Keratinocyte (primary cell): ENCODE results near the gene ECI1.
"Not testable (repeated sequence)": the region's sequence is repeated elsewhere in the genome, so short reads cannot be mapped to it uniquely, and the experiment has no call there.

Source experiments
- EZH2 ChIP-seq: IDR thresholded peaks from one replicate; pipeline ENCODE4 v1.6.1; 2012; ENCODE audit warnings: inconsistent platforms, mild to moderate bottlenecking, low read length, moderate library complexity
- TF ChIP-seq, protein P1 (sequence below), 3 experiments: IDR thresholded peaks in 1 of 3; conservative IDR thresholded peaks in 1 of 3; optimal IDR thresholded peaks in 1 of 3; 2 replicates in 2 of 3; 3 replicates in 1 of 3; pipeline versions ENCODE3 to v1.5.1; 2011; ENCODE audit warnings: low read length in 3 of 3, mild to moderate bottlenecking in 3 of 3, moderate library complexity in 2 of 3, control low read depth in 1 of 3, inconsistent platforms in 1 of 3; ENCODE audit not compliant: insufficient read depth in 2 of 3; ENCODE audit errors: extremely low read depth in 1 of 3

GRCh38 chr16:2266887-2267286 is 15.5 kb upstream of the ECI1 start:
- TF ChIP-seq, protein P1, sequence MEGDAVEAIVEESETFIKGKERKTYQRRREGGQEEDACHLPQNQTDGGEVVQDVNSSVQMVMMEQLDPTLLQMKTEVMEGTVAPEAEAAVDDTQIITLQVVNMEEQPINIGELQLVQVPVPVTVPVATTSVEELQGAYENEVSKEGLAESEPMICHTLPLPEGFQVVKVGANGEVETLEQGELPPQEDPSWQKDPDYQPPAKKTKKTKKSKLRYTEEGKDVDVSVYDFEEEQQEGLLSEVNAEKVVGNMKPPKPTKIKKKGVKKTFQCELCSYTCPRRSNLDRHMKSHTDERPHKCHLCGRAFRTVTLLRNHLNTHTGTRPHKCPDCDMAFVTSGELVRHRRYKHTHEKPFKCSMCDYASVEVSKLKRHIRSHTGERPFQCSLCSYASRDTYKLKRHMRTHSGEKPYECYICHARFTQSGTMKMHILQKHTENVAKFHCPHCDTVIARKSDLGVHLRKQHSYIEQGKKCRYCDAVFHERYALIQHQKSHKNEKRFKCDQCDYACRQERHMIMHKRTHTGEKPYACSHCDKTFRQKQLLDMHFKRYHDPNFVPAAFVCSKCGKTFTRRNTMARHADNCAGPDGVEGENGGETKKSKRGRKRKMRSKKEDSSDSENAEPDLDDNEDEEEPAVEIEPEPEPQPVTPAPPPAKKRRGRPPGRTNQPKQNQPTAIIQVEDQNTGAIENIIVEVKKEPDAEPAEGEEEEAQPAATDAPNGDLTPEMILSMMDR (optimal IDR thresholded peaks at IDR 0.05 in 1 of 3, IDR thresholded peaks at IDR 0.05 in 1 of 3, conservative IDR thresholded peaks at IDR 0.05 in 1 of 3; ENCODE audit: extremely low read depth in 1 of 3, insufficient read depth in 2 of 3, low read length in 3 of 3), result not testable (repeated sequence)
- TF ChIP-seq EZH2, result not testable (repeated sequence)
